SK-N-SH (cell line): ENCODE results near the gene ARHGAP26. TPM values are rescaled to one million over a fixed set of nuclear protein-coding genes. Genes with fewer than 3 reads are reported as not detected.

Source experiments
- CTCF ChIA-PET: fragments of 300-600, 350-600 bp; formaldehyde crosslinking; extraction: SDS; loops from one replicate; lab custom pipeline; 2021; lab: Yijun Ruan, JAX
- POLR2A ChIA-PET: fragments of 350-600 bp; sonication (Branson Sonifier 250); formaldehyde crosslinking; extraction: SDS; loops from one replicate; lab custom pipeline; 2020; ENCODE audit warnings: antibody characterized with exemption, inconsistent platforms; lab: Yijun Ruan, JAX
- DNase-seq: peaks from one replicate; pipeline ENCODE4 v3.0.0; 2012
- H2AFZ ChIP-seq: fragments of 200-600 bp; sonication (generic); 2 replicates; pipeline ENCODE4 v1.8.1; 2016; ENCODE audit warnings: antibody characterized with exemption, mild to moderate bottlenecking, low read depth
- H3F3A ChIP-seq: fragments of 200-600 bp; sonication (generic); replicated peaks from 2 replicates; pipeline ENCODE3; 2016; ENCODE audit warnings: antibody characterized with exemption, mild to moderate bottlenecking; ENCODE audit not compliant: insufficient read depth
- H3K27ac ChIP-seq, 2 experiments: fragments of 200-500 bp in 1 of 2; fragments of 200-600 bp in 1 of 2; sonication (Bioruptor generic) in 1 of 2; sonication (generic), shearing (Covaris generic) in 1 of 2; 2 replicates each; pipeline versions ENCODE4 v1.5.1 to v1.6.1; 2014 to 2016; ENCODE audit warnings: low read depth in 2 of 2, inconsistent platforms in 1 of 2, low read length in 1 of 2, mild to moderate bottlenecking in 1 of 2, mixed read lengths in 1 of 2
- H3K27me3 ChIP-seq: fragments of 200-600 bp; sonication (generic), shearing (Covaris generic); 2 replicates; pipeline ENCODE4 v1.6.1; 2016; ENCODE audit warnings: mixed run types; ENCODE audit not compliant: insufficient read depth
- H3K36me3 ChIP-seq, 2 experiments: fragments of 200-500 bp in 1 of 2; fragments of 200-600 bp in 1 of 2; sonication (Bioruptor generic) in 1 of 2; sonication (generic) in 1 of 2; replicated peaks in 1 of 2; 2 replicates each; pipeline versions ENCODE3 to v1.5.1; 2014 to 2016; ENCODE audit warnings: low read length in 1 of 2, mild to moderate bottlenecking in 1 of 2; ENCODE audit not compliant: insufficient read depth in 2 of 2, control insufficient read depth in 1 of 2
- H3K4me1 ChIP-seq, 2 experiments: fragments of 200-500 bp in 1 of 2; fragments of 200-600 bp in 1 of 2; sonication (Bioruptor generic) in 1 of 2; sonication (generic), shearing (Covaris generic) in 1 of 2; 2 replicates each; pipeline versions ENCODE4 v1.5.1 to v1.6.1; 2014 to 2016; ENCODE audit warnings: low read depth in 1 of 2, low read length in 1 of 2, mixed run types in 1 of 2; ENCODE audit not compliant: insufficient read depth in 2 of 2, control insufficient read depth in 1 of 2
- H3K4me2 ChIP-seq: fragments of 200-600 bp; sonication (generic), shearing (Covaris generic); 2 replicates; pipeline ENCODE4 v1.6.1; 2017; ENCODE audit warnings: mixed run types
- H3K4me3 ChIP-seq, 2 experiments: fragments of 200-500 bp in 1 of 2; fragments of 200-600 bp in 1 of 2; sonication (Bioruptor generic) in 1 of 2; sonication (generic), shearing (Covaris generic) in 1 of 2; 2 replicates each; pipeline versions ENCODE4 v1.5.1 to v1.8.1; 2014 to 2016; ENCODE audit warnings: low read depth in 2 of 2, inconsistent platforms in 1 of 2, low read length in 1 of 2, mild to moderate bottlenecking in 1 of 2, mixed read lengths in 1 of 2, moderate library complexity in 1 of 2
- H3K79me2 ChIP-seq: fragments of 200-600 bp; sonication (generic); 2 replicates; pipeline ENCODE4 v1.8.1; 2017; ENCODE audit warnings: mild to moderate bottlenecking; ENCODE audit not compliant: insufficient read depth
- H3K9ac ChIP-seq: fragments of 200-600 bp; sonication (generic); 2 replicates; pipeline ENCODE4 v1.6.1; 2017; ENCODE audit warnings: mixed run types
- H3K9me2 ChIP-seq: fragments of 200-600 bp; sonication (generic); 2 replicates; pipeline ENCODE4 v1.6.1; 2017; ENCODE audit warnings: mixed run types
- H3K9me3 ChIP-seq: fragments of 200-600 bp; sonication (generic); 2 replicates; pipeline ENCODE4 v1.6.1; 2017; ENCODE audit warnings: mixed run types, mild to moderate bottlenecking, moderate library complexity
- H4K20me1 ChIP-seq: fragments of 200-600 bp; sonication (generic); 2 replicates; pipeline ENCODE4 v1.6.1; 2017; ENCODE audit warnings: mild to moderate bottlenecking, mixed run types; ENCODE audit not compliant: insufficient read depth
- EP300 ChIP-seq, 2 experiments: IDR thresholded peaks; 2 replicates each; pipeline versions ENCODE4 v1.4.0 to v1.6.1; 2012; ENCODE audit warnings: borderline replicate concordance in 1 of 2, low read depth in 1 of 2, low read length in 1 of 2
- EZH2phosphoT487 ChIP-seq: fragments of 200-600 bp; sonication (generic); IDR thresholded peaks from 2 replicates; pipeline ENCODE4 v1.6.1; 2017; ENCODE audit warnings: low read depth, mixed run types, mild to moderate bottlenecking, antibody characterized with exemption, moderate library complexity, borderline replicate concordance
- FOXM1 ChIP-seq: IDR thresholded peaks from 2 replicates; pipeline ENCODE4 v1.4.0; 2012; ENCODE audit warnings: low read depth, mild to moderate bottlenecking
- GABPA ChIP-seq: IDR thresholded peaks from 2 replicates; pipeline ENCODE4 v1.4.0; 2012; ENCODE audit warnings: low read depth, mild to moderate bottlenecking
- JUND ChIP-seq: IDR thresholded peaks from 2 replicates; pipeline ENCODE4 v1.4.0; 2012
- MXI1 ChIP-seq: IDR thresholded peaks from 2 replicates; pipeline ENCODE4 v1.6.1; 2012; ENCODE audit warnings: mild to moderate bottlenecking, low read depth, low read length, improper control_type of control experiment
- NFIC ChIP-seq: IDR thresholded peaks from 2 replicates; pipeline ENCODE4 v1.4.0; 2012; ENCODE audit warnings: borderline replicate concordance
- NRF1 ChIP-seq: IDR thresholded peaks from 2 replicates; pipeline ENCODE4 v1.6.1; 2012; ENCODE audit warnings: low read depth, mild to moderate bottlenecking, low read length
- POLR2AphosphoS5 ChIP-seq: IDR thresholded peaks from 2 replicates; pipeline ENCODE4 v1.6.1; 2012; ENCODE audit warnings: low read depth, low read length
- RFX5 ChIP-seq: IDR thresholded peaks from 2 replicates; pipeline ENCODE4 v1.6.1; 2012; ENCODE audit warnings: mild to moderate bottlenecking, improper control_type of control experiment, low read length
- RXRA ChIP-seq: IDR thresholded peaks from 2 replicates; pipeline ENCODE4 v1.4.0; 2012; ENCODE audit warnings: low read depth, mild to moderate bottlenecking, borderline replicate concordance
- SIN3A ChIP-seq: IDR thresholded peaks from 2 replicates; pipeline ENCODE4 v1.6.1; 2012; ENCODE audit warnings: low read depth, mild to moderate bottlenecking, low read length, moderate library complexity, borderline replicate concordance
- TAF1 ChIP-seq: IDR thresholded peaks from 2 replicates; pipeline ENCODE4 v1.6.1; 2012; ENCODE audit warnings: low read depth, mild to moderate bottlenecking, low read length, moderate library complexity, borderline replicate concordance
- ZBTB33 ChIP-seq: IDR thresholded peaks from 2 replicates; pipeline ENCODE4 v1.4.0; 2012; ENCODE audit warnings: low read depth, borderline replicate concordance
- WGBS: methylation state at CpG from one replicate; pipeline ENCODE4 v1.1.6; 2017; ENCODE audit warnings: low lambda C conversion rate; 5-methylcytosine and 5-hydroxymethylcytosine counted together
- polyA plus RNA-seq, 3 experiments: library from polyadenylated mRNA; depleted of rRNA; stranded (reverse); fragments of >200 nt; gene quantifications; 2 replicates each; pipeline ENCODE4 v1.2.3, GENCODE V29; 2012
- TF ChIP-seq, protein P1 (sequence below): fragments of 150-350 bp; IDR thresholded peaks from 2 replicates; pipeline ENCODE4 v1.6.1; 2016; ENCODE audit warnings: mild to moderate bottlenecking, low read depth, low read length
- TF ChIP-seq, protein P2 (sequence below): fragments of 150-350 bp; IDR thresholded peaks from 2 replicates; pipeline ENCODE4 v1.6.1; 2017; ENCODE audit warnings: antibody characterized with exemption, low read length, low read depth, borderline replicate concordance
- TF ChIP-seq, protein P3 (sequence below): IDR thresholded peaks from 2 replicates; pipeline ENCODE4 v1.4.0; 2012; ENCODE audit warnings: low read depth

The ARHGAP26 gene
- polyA plus RNA-seq, 1 of the 3 experiments (the other 2 are of a cell fraction): 6.1 TPM

- TF ChIP-seq MXI1 (no peak), SIN3A (no peak), RFX5 (no peak), GABPA (no peak), JUND (no peak), FOXM1 (no peak), EZH2phosphoT487 (no peak), POLR2AphosphoS5 (no peak), ZBTB33 (no peak), EP300 (IDR thresholded peaks at IDR 0.05; ENCODE audit: borderline replicate concordance in 1 of 2, low read depth in 1 of 2, low read length in 1 of 2) (no peak), NFIC (no peak), TAF1 (no peak), RXRA (no peak), NRF1 (no peak)
- TF ChIP-seq, protein P1, sequence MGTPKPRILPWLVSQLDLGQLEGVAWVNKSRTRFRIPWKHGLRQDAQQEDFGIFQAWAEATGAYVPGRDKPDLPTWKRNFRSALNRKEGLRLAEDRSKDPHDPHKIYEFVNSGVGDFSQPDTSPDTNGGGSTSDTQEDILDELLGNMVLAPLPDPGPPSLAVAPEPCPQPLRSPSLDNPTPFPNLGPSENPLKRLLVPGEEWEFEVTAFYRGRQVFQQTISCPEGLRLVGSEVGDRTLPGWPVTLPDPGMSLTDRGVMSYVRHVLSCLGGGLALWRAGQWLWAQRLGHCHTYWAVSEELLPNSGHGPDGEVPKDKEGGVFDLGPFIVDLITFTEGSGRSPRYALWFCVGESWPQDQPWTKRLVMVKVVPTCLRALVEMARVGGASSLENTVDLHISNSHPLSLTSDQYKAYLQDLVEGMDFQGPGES: no peak
- TF ChIP-seq, protein P2, sequence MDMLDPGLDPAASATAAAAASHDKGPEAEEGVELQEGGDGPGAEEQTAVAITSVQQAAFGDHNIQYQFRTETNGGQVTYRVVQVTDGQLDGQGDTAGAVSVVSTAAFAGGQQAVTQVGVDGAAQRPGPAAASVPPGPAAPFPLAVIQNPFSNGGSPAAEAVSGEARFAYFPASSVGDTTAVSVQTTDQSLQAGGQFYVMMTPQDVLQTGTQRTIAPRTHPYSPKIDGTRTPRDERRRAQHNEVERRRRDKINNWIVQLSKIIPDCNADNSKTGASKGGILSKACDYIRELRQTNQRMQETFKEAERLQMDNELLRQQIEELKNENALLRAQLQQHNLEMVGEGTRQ: no peak
- TF ChIP-seq, protein P3, sequence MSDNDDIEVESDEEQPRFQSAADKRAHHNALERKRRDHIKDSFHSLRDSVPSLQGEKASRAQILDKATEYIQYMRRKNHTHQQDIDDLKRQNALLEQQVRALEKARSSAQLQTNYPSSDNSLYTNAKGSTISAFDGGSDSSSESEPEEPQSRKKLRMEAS: no peak
- H3K4me3 ChIP-seq: no peak overlapping the region
- peak overlapping the region; percentile 81 to 86 for H3K27ac ChIP-seq
- H3K9ac ChIP-seq: no peak overlapping the region
- no peaks in the 10 kb centered on the region for H4K20me1 ChIP-seq
- no peaks in the 10 kb centered on the region for H3K27me3 ChIP-seq
- peaks cover 63 to 78% of the 10 kb centered on the region in 2 experiments for H3K4me1 ChIP-seq
- no peaks in the 10 kb centered on the region for H3K9me3 ChIP-seq
- 58% methylated on average over 11 of the region's 13 CpGs for WGBS
- no peak overlapping the region for H2AFZ ChIP-seq
- H3K79me2 ChIP-seq: peaks cover 11% of the 10 kb centered on the region
- ChIA-PET CTCF (no interaction called here), POLR2A (no interaction called here)
- H3K4me2 ChIP-seq: peak overlapping the region; percentile 76
- peaks cover 60% of the 10 kb centered on the region for H3F3A ChIP-seq
- no peak for DNase-seq
- H3K9me2 ChIP-seq: no peaks in the 10 kb centered on the region
- no peaks in the 10 kb centered on the region for H3K36me3 ChIP-seq
Measured at GRCh38 chr5:142825378-142826089, 55.4 kb downstream of the ARHGAP26 start.
